Measurements from ENCODE around the gene KLF3. TPM values are rescaled to one million over a fixed set of nuclear protein-coding genes. Genes with fewer than 3 reads are reported as not detected.

Gene KLF3
- total and polyA plus RNA-seq, 2 of the 8 experiments (the other 6 are each of a cell fraction or from before 2014, with no cell fraction given), result 8.0 to 14.9 TPM

DNA sequence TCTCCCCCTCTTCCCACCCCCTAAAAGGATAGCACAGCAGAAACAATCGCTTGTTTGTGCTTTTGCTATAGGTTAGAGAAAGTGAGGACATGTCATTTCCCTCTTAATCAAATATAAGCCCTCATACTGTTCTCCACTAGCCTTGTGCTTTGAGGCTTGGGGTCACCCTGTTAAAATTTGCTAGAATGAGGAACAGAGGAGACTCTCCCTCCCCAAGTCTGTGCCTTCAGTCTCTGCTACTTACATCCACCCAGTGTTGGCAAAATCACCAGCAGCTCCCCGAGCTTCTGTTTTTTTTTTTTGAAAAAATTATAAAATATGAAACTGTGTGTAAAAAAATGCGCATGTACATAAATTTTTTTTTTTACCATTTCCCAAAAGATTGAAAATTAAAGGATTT is 19.3 kb downstream of the KLF3 start (continued):
- TF ChIP-seq, protein P1, sequence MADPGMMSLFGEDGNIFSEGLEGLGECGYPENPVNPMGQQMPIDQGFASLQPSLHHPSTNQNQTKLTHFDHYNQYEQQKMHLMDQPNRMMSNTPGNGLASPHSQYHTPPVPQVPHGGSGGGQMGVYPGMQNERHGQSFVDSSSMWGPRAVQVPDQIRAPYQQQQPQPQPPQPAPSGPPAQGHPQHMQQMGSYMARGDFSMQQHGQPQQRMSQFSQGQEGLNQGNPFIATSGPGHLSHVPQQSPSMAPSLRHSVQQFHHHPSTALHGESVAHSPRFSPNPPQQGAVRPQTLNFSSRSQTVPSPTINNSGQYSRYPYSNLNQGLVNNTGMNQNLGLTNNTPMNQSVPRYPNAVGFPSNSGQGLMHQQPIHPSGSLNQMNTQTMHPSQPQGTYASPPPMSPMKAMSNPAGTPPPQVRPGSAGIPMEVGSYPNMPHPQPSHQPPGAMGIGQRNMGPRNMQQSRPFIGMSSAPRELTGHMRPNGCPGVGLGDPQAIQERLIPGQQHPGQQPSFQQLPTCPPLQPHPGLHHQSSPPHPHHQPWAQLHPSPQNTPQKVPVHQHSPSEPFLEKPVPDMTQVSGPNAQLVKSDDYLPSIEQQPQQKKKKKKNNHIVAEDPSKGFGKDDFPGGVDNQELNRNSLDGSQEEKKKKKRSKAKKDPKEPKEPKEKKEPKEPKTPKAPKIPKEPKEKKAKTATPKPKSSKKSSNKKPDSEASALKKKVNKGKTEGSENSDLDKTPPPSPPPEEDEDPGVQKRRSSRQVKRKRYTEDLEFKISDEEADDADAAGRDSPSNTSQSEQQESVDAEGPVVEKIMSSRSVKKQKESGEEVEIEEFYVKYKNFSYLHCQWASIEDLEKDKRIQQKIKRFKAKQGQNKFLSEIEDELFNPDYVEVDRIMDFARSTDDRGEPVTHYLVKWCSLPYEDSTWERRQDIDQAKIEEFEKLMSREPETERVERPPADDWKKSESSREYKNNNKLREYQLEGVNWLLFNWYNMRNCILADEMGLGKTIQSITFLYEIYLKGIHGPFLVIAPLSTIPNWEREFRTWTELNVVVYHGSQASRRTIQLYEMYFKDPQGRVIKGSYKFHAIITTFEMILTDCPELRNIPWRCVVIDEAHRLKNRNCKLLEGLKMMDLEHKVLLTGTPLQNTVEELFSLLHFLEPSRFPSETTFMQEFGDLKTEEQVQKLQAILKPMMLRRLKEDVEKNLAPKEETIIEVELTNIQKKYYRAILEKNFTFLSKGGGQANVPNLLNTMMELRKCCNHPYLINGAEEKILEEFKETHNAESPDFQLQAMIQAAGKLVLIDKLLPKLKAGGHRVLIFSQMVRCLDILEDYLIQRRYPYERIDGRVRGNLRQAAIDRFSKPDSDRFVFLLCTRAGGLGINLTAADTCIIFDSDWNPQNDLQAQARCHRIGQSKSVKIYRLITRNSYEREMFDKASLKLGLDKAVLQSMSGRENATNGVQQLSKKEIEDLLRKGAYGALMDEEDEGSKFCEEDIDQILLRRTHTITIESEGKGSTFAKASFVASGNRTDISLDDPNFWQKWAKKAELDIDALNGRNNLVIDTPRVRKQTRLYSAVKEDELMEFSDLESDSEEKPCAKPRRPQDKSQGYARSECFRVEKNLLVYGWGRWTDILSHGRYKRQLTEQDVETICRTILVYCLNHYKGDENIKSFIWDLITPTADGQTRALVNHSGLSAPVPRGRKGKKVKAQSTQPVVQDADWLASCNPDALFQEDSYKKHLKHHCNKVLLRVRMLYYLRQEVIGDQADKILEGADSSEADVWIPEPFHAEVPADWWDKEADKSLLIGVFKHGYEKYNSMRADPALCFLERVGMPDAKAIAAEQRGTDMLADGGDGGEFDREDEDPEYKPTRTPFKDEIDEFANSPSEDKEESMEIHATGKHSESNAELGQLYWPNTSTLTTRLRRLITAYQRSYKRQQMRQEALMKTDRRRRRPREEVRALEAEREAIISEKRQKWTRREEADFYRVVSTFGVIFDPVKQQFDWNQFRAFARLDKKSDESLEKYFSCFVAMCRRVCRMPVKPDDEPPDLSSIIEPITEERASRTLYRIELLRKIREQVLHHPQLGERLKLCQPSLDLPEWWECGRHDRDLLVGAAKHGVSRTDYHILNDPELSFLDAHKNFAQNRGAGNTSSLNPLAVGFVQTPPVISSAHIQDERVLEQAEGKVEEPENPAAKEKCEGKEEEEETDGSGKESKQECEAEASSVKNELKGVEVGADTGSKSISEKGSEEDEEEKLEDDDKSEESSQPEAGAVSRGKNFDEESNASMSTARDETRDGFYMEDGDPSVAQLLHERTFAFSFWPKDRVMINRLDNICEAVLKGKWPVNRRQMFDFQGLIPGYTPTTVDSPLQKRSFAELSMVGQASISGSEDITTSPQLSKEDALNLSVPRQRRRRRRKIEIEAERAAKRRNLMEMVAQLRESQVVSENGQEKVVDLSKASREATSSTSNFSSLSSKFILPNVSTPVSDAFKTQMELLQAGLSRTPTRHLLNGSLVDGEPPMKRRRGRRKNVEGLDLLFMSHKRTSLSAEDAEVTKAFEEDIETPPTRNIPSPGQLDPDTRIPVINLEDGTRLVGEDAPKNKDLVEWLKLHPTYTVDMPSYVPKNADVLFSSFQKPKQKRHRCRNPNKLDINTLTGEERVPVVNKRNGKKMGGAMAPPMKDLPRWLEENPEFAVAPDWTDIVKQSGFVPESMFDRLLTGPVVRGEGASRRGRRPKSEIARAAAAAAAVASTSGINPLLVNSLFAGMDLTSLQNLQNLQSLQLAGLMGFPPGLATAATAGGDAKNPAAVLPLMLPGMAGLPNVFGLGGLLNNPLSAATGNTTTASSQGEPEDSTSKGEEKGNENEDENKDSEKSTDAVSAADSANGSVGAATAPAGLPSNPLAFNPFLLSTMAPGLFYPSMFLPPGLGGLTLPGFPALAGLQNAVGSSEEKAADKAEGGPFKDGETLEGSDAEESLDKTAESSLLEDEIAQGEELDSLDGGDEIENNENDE (IDR thresholded peaks at IDR 0.05; ENCODE audit: insufficient replicate concordance, low read length), result no peak
- no peak for TF ChIP-seq JUN (IDR thresholded peaks at IDR 0.05; ENCODE audit: low read depth, low read length)
- TF ChIP-seq TBP (IDR thresholded peaks at IDR 0.05; ENCODE audit: low read depth, low read length), result no peak
- no peak for TF ChIP-seq GTF2F1 (IDR thresholded peaks at IDR 0.05; ENCODE audit: borderline replicate concordance, low read depth, low read length)
- no peak for TF ChIP-seq JUND (IDR thresholded peaks at IDR 0.05; ENCODE audit: low read length)
- no peak for TF ChIP-seq SIRT6 (IDR thresholded peaks at IDR 0.05; ENCODE audit: low read length)
- no peak for TF ChIP-seq EP300 (IDR thresholded peaks at IDR 0.05; ENCODE audit: borderline replicate concordance in 1 of 2, low read depth in 2 of 2, low read length in 2 of 2)
- no peak for TF ChIP-seq POLR2AphosphoS5 (IDR thresholded peaks at IDR 0.05; ENCODE audit: low read depth, low read length)
- TF ChIP-seq CHD2 (IDR thresholded peaks at IDR 0.05; ENCODE audit: low read length), result no peak
- TF ChIP-seq EGR1 (IDR thresholded peaks at IDR 0.05; ENCODE audit: borderline replicate concordance, low read depth, low read length), result no peak
- no peak for TF ChIP-seq BRCA1 (IDR thresholded peaks at IDR 0.05; ENCODE audit: low read depth, low read length)
- no peak for TF ChIP-seq SRF (IDR thresholded peaks at IDR 0.05; ENCODE audit: low read depth, low read length)
- TF ChIP-seq SP2 (IDR thresholded peaks at IDR 0.05; ENCODE audit: low read length), result no peak
- no peak for TF ChIP-seq ASH2L (IDR thresholded peaks at IDR 0.05; ENCODE audit: low read length)
